AG08395 (cell line): Measurements from ENCODE around the gene CDC14B.
A peak's percentile ranks its signal among the peaks of the same experiment; 100 is the strongest.

ENCODE experiments used
- DNase-seq: peaks from one replicate; pipeline ENCODE4 v3.0.0; 2012; ENCODE audit warnings: mixed read lengths, low spot score

CDC14B gene

DNA sequence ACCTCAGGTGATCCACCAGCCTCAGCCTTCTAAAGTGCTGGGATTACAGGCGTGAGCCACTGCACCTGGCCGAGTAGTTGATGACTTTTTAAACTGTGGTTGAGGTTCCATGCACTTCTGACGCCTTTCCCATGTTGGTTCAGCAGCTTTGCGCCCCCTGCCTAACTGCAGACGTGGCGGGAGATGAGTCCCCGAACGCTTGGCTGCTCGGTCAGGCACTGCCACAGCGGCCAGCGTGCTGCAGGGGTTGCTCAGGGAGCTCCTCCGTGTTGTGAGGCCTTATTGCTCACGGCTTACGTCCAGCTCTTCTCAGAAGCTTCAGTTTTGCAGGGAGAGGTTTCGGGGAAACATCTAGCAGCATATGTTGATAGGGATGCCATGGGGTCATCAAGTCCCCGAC is 134.4 kb downstream of the CDC14B start:
- DNase-seq: no peak

DNA sequence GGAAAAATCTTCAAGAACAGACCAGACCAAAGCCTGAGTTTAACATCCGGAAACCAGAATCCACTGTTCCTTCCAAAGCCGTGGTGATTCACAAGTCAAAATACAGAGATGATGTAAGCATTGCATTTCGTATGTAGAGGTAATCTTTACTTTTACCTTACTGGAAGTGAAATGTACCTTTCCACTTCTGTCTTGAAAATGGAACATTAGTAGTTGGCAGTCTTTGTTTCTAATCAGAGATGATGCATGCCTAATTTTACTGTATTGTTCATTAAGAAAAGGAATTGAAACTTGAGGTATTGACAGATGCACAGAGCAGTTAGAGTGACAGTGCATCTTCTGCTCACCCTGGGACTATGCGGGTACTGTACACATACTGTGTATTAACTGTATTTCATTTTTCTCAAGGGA is 135.1 kb downstream of the CDC14B start:
- no peak for DNase-seq

GRCh38 chr9:96483733-96484390 is 135.8 kb downstream of the CDC14B start:
- DNase-seq: no peak

DNA sequence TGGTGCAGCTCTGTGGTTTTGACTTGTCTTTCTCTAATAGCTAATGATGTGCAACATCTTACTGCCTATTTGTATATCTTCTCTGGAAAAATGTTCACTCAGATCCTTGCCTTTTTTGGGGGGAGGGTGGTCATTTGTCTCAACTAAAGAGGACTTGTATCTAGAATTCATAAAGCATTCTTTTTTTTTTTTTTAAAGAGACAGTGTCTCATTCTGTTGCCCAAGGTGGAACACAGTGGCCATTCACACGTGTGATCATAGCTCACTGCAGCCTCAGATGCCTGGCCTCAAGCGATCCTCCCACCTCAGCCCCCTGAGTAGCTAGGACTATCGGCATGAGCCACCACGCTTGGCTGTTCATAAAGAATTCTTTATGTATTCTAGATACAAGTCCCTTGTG is 136.4 kb downstream of the CDC14B start:
- no peak for DNase-seq

DNA sequence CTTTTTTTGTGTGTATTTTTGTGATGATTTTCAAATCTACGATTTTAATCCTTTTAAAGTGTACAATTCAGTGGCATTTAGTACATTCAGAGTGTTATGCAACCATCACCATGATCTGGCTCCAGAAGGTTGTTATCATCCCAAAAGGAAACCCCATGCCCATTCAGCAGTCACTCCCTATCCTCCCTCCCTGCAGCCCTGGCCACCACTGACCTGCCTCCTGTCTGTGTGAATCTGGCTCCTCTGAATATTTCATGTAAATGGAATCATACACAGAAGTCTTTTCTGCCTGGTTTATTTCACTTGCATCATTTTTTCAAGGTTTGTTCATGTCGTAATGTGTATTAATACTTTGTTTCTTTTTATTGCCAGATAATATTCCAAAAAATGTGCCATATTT is 137.2 kb downstream of the CDC14B start:
- DNase-seq: no peak

GRCh38 chr9:96480736-96481135 is 138.9 kb downstream of the CDC14B start:
- no peak for DNase-seq

GRCh38 chr9:96478829-96479371 is 140.7 kb downstream of the CDC14B start:
- no peak for DNase-seq

DNA sequence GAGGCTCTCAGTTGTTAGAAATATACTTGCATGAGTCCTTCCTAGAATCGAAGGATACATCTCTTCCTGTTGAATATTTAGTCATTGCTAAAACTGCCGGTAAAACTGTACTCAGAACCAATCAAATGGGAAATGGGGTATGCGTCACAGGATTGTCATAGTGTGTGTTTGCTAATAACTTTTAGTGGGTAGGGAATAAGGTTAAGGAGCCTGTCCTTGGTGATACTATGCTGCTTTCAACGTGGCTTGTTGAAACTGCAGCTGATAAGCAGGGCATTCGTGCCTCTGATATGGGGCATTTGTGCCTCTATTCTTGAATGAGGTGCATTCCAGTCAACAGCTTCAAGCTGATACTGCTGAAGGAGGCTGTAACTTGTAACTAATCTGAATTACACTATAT is 143.1 kb downstream of the CDC14B start:
- DNase-seq: no peak

DNA sequence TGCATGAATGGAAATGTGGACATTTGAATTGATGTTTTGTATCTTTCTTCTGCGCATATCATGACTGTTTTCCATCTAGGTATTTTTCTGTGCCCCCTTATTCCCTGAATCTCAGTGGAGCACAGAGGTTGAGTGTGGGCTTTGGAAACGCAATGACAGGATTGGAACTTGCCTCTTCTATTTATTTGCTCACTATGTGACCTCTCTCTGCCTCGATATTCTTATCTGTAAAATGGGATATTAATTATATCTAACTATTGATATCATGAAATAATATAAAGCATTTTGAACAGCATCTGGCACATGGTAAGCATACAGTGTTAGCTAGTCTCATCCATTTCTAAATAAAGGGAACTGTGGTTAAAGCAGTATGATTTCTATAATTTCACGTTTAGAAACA is 143.6 kb downstream of the CDC14B start:
- no peak for DNase-seq

DNA sequence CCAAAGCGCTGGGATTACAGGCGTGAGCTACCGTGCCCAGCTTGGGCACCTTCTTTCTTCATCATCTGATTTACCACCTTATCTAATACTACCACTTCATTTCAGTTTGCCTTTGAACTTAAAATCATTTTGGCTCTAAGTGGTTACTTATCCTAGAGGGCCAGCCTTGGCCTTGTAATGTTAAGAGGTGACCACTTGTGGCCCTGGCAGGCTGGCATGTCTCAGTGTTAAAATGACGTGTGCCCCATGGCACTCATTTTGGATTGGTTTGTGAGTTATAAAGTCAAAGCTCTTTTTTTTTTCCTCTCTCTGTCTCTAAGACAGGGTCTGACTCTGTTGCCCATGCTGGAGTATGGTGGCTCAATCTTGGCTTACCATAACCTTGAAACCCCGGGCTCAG is 151.9 kb downstream of the CDC14B start:
- no peak for DNase-seq

DNA sequence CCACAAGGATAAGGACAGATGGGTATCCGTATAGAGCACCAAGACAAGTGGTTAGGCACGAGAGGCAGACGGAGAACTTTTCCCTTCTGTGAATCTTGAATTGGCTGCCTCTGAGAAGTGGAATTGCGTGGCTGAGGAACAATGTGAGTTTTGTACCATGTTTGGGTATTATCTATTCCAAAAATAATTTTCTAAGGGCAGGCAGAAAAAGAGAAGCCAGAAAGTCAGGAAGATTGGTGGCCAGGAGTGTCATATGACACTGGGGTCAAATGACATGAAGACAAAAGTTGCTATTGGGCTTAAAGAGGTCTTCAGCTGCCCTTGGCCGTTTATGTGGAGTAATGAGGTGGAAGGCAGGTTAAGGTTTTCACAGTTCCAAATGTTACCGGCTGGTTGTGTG is 155.2 kb downstream of the CDC14B start:
- no peak for DNase-seq

- no peak for DNase-seq
Observed at GRCh38 chr9:96462541-96462940, 157.1 kb downstream of the CDC14B start.

- no peak for DNase-seq
Observed at GRCh38 chr9:96461336-96461735, 158.3 kb downstream of the CDC14B start.

- DNase-seq: peak; percentile 69
Observed at GRCh38 chr9:96460882-96461281, 158.8 kb downstream of the CDC14B start.

- peak; percentile 51 for DNase-seq
Observed at GRCh38 chr9:96460470-96460869, 159.2 kb downstream of the CDC14B start.

GRCh38 chr9:96459268-96460007 is 160.2 kb downstream of the CDC14B start:
- no peak for DNase-seq

DNA sequence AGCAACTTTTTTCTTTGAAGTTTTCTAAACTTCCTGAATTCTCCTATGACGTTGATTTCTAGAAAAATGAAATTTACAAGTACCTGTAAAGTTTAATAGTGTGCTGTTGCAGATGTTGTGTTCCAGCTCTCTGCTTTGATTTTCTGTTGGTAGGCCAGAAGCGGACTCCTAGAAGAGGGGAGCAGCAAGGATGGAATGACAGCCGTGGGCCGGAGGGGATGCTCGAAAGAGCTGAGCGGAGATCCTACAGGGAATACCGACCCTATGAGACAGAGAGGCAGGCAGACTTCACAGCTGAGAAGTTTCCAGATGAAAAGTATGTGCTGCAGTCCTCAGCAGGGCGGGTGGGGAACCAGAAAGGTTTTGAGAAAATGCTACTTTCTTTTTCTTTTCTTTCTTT is 161.4 kb downstream of the CDC14B start:
- no peak for DNase-seq

GRCh38 chr9:96457266-96457665 is 162.4 kb downstream of the CDC14B start:
- no peak for DNase-seq

DNA sequence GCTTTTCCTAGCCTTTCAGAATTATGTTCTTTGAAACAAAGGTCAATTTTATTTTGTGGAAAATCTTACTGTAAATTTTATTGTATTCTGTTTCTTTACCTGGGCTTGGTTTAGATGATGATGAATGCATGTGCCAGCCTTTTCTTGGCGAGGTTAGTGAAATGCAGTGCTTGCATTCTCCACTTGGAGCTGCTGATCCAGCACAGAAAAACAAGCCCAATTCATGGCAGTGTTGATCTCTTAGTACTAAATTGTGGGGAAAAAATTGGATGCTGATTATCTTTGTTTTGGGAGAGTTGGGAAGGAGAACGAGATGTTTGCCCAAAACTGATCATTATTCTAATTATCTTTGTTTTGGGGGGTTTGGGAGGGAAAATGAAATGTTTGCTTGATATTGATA is 166.0 kb downstream of the CDC14B start:
- peak; percentile 60 for DNase-seq

DNA sequence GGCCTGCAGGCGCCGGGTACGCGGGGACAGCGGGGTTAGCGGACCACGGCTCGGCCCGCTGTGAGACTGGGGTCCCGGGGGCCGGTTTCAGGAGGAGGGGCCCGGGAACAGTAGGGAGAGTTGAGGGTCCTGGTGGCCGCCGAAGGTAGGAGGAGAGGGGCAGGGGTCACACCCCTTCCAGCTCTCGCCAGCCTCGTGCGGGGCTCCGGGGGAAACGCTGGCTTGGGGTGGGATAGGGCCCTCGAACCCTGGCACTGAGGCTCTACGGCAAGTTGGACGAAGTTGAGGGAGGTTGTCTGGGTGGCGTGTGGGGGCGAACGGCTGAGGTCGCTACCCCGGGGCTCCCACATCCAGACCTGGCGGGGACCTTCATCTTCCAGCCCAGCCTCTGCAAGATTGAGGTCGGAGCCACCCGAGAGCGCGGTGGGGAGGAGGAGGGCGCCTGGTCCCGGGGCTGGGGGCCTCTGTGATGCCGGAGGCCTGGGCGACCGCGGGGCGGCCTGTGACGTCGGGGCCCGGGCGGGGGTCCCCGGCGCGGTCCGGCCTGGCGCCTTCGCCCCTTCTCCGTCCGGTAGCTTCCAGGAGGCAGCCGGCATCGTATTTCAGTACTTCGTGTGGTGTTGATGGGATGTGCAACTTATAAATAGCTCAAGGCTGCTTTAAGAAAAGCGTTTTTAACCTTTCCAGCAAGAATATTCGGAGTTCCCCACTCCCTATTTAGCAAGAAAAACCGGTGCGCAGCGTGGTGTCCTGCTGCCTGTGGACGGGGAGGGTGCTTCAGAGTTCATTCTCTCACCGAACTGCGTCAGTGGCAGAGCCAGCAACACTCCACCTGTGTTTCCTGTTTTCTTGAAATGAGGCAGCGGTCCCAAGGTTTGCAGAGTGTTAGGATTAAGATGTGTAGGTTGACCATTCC is 168.8 kb downstream of the CDC14B start:
- DNase-seq: peak; percentile 31
